GM18858 (cell line): Measurements from ENCODE around the gene TNS3.
A peak's percentile ranks its signal among the peaks of the same experiment; 100 is the strongest.

ENCODE experiments used
- ATAC-seq: cut with Tn5 transposase; IDR thresholded peaks from one replicate; pipeline ENCODE4 v1.9.1; 2021; ENCODE audit not compliant: unreplicated experiment

Gene TNS3

GRCh38 chr7:47356261-47356660 is 225.7 kb downstream of the TNS3 start:
- ATAC-seq: no peak

GRCh38 chr7:47355684-47356083 is 226.2 kb downstream of the TNS3 start:
- no peak for ATAC-seq

- no peak for ATAC-seq
Observed at GRCh38 chr7:47354831-47355541, 226.9 kb downstream of the TNS3 start.

GRCh38 chr7:47354071-47354470 is 227.8 kb downstream of the TNS3 start:
- ATAC-seq: no peak

- no peak for ATAC-seq
Observed at GRCh38 chr7:47352394-47352968, 229.4 kb downstream of the TNS3 start.

GRCh38 chr7:47351233-47352154 is 230.4 kb downstream of the TNS3 start:
- ATAC-seq: no peak

GRCh38 chr7:47350425-47350824 is 231.5 kb downstream of the TNS3 start:
- ATAC-seq: no peak

GRCh38 chr7:47349401-47349800 is 232.5 kb downstream of the TNS3 start:
- no peak for ATAC-seq

- no peak for ATAC-seq
Observed at GRCh38 chr7:47347816-47348385, 234.0 kb downstream of the TNS3 start.

GRCh38 chr7:47347346-47347745 is 234.6 kb downstream of the TNS3 start:
- no peak for ATAC-seq

- ATAC-seq: no peak
Observed at GRCh38 chr7:47346377-47346914, 235.5 kb downstream of the TNS3 start.

- no peak for ATAC-seq
Observed at GRCh38 chr7:47345857-47346298, 236.0 kb downstream of the TNS3 start.

GRCh38 chr7:47344171-47344955 is 237.5 kb downstream of the TNS3 start:
- no peak for ATAC-seq

- no peak for ATAC-seq
Observed at GRCh38 chr7:47343061-47343455, 238.9 kb downstream of the TNS3 start.

- no peak for ATAC-seq
Observed at GRCh38 chr7:47342296-47343060, 239.4 kb downstream of the TNS3 start.

GRCh38 chr7:47340517-47340916 is 241.4 kb downstream of the TNS3 start:
- no peak for ATAC-seq

- ATAC-seq: no peak
Observed at GRCh38 chr7:47338026-47338425, 243.9 kb downstream of the TNS3 start.

GRCh38 chr7:47337531-47337930 is 244.4 kb downstream of the TNS3 start:
- peak; percentile 91 for ATAC-seq
